SIG-M5 treated with dmso at 0.1 percent for 504 hours (cell line): ENCODE results near the gene NFIX.
"Not testable (repeated sequence)": the region's sequence is repeated elsewhere in the genome, so short reads cannot be mapped to it uniquely, and the experiment has no call there.

ENCODE experiments used
- DNase-seq: peaks from one replicate; lab custom pipeline; 2025; ENCODE audit not compliant: unreplicated experiment; lab: John Stamatoyannopoulos, UW

The NFIX gene

DNA sequence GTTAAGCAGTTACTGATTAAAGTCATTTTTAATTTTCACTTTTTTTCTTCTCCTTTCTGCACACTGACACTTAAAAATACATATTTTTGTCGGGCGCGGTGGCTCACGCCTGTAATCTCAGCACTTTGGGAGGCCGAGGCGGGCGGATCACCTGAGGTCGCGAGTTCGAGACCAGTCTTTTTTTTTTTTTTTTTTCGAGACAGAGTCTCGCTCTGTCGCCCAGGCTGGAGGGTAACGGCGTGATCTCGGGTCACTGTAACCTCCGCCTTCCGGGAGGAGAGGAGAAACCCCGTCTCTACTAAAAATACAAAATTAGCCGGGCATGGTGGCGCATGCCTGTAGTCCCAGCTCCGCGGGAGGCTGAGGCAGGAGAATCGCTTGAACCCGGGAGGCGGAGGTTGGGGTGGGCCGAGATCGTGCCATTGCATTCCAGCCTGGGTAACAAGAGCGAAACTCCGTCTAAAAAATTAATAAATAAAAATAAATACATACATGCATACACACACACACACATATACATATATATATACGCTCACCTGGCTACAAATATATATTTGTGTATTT, 37.8 kb upstream of the NFIX start:
- not testable (repeated sequence) for DNase-seq

GRCh38 chr19:12959481-12959880, 35.8 kb upstream of the NFIX start:
- no peak for DNase-seq

- peak; percentile 61 for DNase-seq
Observed at GRCh38 chr19:12965017-12965811, 30.1 kb upstream of the NFIX start.

- no peak for DNase-seq
Observed at GRCh38 chr19:12965812-12966135, 29.5 kb upstream of the NFIX start.

DNA sequence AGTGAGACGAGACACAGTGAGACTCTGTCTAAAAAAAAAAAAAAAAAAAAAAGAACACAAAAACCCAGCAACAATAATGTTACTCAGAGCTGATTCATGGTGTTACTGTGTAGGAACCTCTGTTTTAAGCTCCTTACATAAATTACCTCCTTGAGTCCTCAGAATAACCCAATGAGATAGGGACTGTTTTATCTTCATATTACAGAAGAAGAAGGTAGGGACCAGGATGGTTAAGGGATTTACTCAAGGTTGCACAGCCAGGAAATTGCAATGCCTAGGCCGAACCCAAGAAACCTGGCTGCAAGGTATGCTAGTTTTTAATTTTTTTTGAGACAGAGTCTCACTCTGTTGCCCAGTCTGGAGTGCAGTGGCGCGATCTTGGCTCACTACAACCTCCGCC, 27.4 kb upstream of the NFIX start:
- no peak for DNase-seq

DNA sequence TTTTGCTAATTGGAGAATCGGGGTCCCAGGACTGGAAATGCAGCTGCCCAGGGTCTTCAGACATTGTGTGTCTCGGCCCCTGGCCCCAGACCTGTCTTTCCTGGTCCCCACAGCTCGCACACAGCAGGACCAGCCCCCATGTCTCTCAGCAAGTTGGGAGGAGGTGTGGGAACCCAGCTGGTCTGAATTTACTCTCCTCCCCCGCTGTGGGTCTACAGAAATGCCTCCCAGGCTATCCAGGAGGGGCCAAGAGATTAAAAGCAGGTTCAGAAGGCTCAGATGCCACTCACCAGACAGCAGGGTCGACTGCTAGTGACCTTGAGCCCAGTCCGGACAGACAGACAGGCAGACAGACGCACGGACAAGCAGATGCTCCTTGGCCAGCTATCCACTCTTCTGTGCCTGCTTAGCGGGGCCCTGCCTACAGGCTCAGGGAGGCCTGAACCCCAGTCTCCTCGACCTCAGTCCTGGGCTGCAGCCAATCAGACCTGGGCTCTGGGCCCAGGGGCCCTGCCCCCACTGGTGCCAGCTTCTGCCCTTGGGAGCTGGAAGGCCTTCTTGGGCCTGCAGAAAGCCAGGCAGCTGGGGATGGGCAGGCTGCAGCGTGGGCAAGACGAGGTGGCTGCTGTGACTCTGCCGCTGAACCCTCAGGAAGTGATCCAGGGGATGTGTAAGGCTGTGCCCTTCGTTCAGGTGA, 25.8 kb upstream of the NFIX start, which contains the start of gene DAND5:
DAND5 (plus strand) TSS at position 285 of the 697 bp plus-strand sequence; CDS start at position 370, 85 bp downstream.
- no peak for DNase-seq

DNA sequence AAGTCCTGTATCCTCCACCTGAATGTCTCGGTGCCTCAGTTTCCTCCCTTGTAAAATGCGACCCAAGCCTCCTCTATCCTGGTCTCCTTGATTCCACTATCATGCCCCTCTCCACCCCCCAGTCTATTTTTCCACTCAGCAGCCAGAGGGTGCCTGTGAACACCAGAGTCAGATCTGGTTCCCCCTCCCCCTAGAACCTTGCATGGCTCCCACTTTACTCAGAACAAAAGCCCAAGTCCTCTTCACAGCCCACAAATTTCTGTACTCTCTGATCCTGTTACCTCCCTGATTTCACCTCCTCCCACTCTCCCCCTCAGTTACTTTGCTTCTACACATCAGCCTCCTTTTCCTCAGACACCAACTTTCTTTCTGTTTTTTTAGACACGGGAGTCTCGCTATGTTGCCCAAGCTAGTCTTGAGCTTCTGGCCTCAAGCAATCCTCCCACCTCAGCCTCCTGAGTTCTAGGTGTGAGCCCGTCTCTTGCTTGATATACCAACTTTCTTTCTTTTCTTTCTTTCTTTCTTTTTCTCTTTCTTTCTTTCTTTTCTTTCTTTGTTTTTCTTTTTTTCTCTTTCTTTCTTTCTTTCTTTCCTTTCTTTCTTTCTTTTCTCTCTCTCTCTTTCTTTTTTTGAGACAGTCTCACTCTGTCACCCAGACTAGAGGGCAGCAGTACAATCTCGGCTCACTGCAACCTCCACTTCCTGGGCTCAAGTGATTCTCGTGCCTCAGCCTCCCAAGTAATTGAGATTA, 25.0 kb upstream of the NFIX start:
- DNase-seq: no peak

DNA sequence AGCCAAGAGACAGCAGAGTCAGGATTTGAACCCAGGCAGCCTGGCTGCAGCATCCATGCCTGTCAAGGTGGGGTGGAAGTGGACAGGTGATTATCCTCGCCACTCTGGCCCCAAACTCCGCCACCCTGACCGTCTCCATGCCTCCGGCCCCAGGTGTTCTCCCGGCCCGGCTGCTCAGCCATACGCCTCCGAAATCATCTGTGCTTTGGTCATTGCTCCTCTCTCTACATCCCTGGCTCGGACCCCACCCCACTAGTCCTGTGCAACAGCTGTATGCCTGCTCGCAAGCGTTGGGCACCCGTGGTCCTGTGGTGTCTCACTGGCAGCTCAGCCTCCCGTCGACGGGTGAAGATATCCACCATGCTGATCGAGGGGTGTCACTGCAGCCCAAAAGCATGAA, 22.0 kb upstream of the NFIX start:
- no peak for DNase-seq

DNA sequence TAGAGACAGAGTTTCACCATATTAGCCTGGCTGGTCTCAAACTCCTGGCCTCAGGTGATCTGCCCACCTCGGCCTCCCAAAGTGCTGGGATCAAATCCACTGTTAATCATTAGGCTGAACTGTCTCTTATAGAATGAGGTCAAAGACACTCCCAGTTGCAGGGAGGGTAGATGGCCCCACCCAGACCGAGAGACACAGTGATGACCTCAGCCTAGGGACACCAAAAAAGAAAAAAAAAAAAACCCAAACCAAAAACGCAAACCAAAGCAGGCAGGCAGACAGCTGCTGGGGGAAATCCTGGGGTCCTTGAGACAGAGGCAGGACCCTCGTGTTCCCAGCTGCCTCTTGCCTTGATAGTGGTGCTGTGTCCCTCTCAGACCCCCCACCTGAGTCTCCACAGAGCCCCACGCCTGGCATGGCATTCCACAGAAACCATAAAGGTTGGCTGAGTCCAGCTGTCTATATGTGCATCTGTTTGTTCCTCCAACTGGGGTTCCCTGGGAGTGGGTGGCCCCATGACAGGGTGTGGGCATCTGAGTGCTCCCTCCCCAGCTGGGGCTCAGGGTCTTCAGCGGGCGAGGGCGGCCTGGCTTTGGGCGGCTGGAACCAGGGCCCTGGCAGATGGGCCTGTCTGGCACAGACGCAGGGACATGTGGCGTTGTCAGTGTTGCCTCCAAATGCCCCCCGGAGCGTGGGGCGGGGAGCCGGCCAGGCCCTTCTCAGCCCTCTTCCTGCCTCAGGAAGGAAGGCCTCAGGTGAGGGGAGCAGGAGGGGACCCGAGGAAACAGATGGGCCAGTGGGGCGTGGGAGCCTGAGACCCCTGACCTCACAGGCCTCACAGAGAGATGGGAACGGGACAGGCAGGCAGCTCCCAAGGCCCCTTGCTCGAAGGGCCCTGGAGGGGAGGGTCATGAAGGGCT, 20.7 kb upstream of the NFIX start:
- DNase-seq: no peak

DNA sequence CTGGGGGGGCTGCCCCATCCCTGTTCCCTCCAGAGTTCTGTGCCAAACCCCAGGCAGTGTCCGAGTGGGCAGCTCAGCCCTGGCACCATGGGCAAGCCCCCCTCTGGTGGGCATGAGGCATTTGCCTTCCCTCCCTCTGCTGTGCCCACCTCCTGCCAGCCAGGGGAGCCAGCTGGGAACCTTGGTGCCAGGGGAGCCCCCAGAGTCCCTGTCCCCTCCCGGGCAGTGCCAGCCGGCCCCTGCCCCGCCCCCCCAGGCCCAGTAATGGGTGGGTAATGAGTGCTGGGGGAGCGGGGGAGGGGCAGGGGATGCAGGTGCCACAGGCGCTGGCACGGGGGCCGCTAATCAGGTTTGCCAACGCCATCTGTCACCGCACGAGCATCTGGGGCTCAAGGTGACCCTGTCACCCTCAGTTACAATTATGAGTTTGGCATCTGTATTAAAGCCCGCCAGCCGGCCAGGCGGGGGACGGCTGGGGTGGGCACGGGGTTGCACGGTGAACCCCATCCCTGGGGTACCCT, 20.0 kb upstream of the NFIX start:
- DNase-seq: no peak

GRCh38 chr19:12976109-12976508, 19.2 kb upstream of the NFIX start:
- DNase-seq: not testable (repeated sequence)

- no peak for DNase-seq
Observed at GRCh38 chr19:12979974-12980373, 15.3 kb upstream of the NFIX start.

DNA sequence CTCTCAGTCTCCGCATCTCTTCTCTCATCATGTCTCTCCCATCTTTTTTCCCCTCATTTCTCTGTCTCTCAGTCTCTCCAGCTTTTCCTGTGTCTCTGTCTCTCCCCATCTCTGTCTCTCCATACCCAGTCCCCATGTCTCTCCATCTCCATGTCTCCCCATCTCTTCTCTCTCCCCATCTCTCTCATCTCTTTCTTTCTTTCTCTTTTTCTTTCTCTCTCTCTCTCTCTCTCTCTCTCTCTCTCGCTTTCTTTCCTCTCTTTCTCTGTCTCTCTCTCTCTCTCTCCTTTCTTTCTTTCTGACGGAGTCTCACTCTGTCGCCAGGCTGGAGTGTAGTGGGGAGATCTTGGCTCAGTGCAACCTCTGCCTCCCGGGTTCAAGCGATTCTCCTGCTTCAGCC, 12.6 kb upstream of the NFIX start:
- no peak for DNase-seq

DNA sequence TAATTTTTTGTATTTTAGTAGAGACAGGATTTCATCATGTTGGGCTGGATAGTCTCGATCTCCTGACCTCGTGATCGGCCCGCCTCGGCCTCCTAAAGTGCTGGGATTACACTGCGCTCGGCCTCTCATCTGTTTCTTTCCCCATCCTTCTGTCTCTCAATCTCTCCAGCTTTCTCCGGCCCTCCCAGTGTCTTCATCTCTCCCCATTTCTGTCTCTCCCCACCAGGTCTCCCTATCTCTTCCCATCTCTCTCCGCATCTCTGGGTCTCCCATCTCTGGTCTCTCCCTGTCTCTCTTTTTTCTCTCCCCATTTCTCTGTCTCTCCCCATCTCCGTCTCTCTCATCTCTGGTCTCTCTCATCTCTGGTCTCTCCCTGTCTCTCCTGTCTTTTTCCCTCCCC, 12.2 kb upstream of the NFIX start:
- no peak for DNase-seq

DNA sequence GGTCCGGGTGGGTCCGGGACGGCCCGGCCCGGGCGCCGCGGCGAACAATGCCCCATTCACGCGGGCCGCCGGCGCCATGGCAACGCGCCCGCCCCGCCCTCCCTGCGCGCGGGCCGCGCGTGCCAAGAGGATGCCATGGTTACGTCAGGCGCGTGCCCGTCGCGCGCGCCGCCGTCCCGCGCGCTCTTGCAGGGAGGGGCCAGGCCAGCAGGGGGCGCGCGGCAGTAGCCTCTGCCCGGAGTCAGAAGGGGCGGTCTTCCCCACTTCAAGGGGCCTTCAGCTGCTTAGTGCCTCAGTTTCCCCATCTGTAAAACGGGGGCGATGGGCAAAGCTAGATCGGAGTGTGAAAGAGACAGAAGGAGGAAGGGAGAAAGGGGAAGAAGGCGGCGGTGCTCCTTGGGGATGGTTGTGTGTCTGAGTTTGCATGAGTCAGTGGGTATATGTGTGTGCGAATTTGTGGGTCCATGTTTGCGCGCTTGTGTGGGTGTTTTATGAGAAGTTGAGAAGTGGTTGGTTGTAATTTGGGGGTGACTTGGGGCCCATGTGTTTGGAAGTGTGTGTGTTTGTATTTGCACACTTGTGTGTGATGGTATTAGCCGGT, 11.6 kb upstream of the NFIX start:
- DNase-seq: peak; percentile 44

DNA sequence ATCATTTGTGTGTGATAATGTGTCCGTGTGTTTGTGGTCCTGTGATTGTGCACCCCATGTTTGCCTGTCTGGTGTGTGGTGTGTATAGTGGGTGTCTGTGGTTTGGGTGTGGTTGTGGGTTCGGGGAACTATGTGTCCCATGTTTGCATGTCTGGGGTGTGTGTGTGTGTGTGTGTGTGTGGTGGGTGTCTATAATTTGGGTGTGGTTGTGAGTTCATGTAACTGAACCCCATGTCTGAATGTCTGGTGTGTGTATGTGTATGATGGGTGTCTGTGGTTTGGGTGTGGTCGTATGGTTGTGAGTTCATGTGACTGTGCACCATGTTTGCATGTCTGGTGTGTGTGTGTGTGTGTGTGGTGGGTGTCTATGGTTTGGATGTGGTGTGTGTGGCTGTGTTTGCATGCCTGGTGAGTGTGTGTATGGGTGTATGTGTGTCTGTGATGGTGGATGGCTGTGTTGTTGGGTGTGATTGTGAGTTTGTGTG, 11.1 kb upstream of the NFIX start:
- no peak for DNase-seq

DNA sequence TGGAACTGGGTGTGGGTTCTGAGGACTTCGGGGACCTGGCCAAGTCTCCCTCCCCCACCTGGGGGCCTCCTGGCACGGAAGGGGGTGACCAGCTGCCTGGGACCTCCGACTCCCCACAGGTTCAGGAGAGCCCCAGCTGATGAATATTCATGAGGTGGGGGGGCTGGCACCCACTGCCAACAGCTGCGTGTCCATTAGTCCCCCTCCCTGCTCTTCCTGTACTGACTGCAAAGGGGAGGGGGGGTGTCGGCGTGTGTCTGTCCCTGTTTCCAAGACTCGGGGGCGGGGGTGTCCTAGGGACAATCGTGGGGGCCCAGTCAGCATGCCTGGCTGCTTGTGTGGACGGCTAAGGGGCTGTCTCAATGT, 10.6 kb upstream of the NFIX start:
- DNase-seq: no peak

DNA sequence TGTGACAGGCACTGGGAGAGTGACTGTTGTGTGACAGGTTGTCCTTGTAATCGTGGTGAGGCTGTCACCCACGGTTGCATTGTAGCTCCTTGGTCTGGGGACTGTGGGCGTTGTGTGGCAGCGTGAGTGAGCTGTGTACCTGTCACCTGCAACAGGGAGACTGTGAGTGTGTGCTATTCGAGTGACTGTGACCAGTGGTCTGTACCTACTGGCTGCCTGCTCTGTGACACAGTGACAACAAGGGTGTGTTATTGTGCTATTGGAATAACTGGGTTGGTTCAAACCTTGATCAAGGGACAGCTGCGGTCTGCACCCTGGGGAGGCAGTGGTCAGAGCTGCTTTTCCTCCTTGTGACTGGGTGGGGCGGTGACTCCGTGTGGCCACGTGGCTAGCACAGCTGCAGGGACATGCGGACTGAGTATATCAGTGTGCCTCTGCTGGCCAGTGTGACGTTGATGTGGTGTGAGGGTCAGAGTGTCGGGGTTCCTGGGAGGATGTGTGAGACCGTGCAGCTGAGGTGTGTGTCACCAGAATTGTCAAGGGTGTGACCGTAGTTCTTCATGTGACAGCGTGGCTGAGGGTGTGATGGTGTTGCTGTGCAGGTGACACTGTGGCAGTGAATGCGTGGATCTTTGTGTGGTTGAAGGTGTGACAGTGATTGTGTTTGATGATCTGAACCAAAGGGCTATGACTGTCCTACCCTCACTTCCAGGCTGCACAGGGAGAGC, 10.1 kb upstream of the NFIX start:
- DNase-seq: no peak

GRCh38 chr19:12986726-12987125, 8.5 kb upstream of the NFIX start:
- DNase-seq: no peak
